ENCODE measurements around the gene PPP1R16B.
A peak's percentile ranks its signal among the peaks of the same experiment; 100 is the strongest.
"Not testable (repeated sequence)": the region's sequence is repeated elsewhere in the genome, so short reads cannot be mapped to it uniquely, and the experiment has no call there.

The PPP1R16B gene

DNA sequence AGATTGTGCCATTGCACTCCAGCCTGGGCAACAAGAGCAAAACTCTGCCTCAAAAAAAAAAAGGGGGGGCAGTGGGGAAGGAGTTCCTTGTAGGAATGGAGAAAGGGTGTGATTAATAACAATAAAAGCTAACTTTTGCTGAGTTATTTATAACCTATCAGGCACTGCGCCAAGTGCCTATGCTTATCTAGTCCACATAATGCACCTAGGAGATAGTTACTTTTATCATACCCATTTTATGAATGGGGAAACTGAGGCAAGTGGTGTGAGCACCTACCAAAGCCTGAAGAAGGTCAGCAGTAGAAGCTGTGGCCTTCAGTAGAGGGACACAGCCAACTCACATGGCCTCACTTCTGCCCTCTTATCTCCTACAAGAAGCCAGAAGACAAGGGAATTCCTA lies 13.6 kb upstream of the PPP1R16B start:
- DNase-seq (ENCODE audit: low spot score): no peak

DNA sequence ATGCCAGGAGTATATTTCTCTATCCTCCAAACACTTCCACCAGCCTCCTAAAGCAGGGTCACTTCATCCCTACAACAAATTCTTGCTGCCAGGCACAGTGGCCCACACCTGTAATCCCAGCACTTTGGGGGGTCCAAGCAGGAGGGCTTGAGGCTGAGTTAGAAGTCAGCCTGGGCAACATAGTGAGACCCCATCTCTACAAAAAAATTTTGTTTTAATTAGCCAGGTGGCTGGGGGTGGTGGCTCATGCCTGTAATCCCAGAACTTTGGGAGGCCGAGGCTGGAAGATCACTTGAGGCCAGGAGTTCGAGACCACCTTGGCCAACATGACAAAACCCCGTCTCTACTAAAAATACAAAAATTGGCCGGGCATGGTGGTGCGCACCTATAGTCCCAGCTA lies 11.4 kb upstream of the PPP1R16B start:
- not testable (repeated sequence) for DNase-seq (ENCODE audit: low spot score)

DNA sequence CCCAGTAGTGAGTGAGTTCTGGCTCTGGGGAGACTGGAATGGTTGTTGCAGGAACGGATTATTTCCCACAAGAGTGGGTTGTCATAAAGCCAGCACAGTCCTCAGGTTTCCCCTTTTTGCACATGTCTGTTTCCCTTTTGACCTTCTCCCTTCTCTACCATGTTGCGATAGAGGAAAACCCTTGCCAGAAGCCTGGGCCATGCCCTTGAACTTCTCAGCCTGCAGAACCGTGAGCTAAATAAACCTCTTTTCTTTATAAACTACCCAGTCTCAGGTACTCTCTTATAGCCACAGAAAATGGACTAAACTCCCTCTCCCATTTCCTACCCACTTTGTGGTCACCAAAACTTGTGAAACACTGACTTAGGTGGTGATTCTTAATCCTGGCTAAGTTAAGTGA lies 7.2 kb upstream of the PPP1R16B start:
- DNase-seq (ENCODE audit: low spot score): no peak

DNA sequence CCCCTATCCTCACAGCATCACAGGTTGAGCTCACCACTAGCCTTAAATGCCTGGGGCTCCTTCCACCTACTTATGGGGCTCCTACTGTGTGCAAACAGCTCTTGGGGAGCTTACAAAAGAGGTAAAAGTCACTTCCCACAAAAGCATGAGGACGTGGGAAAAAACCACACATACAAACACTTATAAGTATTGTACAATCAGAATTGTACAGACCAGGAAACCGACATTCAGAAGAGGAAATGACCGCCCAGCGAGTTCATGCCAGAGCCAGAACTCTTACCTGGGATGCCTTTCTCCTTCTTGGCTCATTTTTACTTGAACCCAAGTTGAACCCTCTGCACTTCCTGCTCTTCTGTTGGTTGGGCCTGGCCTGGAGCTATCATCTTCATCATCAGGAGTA lies 6.3 kb upstream of the PPP1R16B start:
- no peak for DNase-seq (ENCODE audit: low spot score)

DNA sequence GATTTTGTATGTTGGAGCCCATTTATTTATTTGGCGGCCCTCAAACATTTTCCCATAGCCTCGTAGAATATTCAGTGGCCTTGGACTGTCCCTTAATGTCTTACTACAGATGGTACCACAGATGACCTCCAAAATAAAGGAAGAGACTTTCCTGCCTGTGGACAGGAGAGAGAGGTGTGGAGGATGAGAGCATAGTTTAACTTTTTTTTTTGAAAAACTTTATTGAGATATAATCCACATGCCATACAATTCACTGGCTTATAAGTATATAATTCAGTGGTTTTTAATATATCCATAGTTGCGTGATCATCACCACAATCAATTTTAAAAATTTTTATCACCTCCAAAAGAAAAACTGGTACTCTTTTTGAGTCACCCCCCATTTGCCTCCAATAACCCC lies 4.6 kb upstream of the PPP1R16B start:
- DNase-seq (ENCODE audit: low spot score): no peak

DNA sequence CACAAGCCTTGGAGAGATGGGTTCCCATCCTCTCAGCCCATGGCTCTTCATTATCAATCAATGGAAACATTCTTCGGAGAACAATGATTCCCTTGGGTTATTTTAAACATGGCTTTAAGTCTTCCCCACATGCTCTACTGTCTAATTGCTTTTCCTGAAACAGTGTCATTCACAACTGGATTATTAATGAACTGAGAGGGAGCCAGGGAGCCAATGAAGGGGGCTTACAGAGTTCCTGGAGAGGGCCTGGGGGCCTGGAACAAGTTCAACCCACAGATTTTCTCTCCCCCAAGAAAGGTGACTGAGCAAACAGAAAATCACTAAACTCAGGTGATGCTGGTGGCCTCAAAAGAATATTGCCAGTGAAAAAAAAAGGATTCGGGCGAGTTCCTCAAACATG lies 1.3 kb upstream of the PPP1R16B start:
- DNase-seq (ENCODE audit: low spot score): no peak

DNA sequence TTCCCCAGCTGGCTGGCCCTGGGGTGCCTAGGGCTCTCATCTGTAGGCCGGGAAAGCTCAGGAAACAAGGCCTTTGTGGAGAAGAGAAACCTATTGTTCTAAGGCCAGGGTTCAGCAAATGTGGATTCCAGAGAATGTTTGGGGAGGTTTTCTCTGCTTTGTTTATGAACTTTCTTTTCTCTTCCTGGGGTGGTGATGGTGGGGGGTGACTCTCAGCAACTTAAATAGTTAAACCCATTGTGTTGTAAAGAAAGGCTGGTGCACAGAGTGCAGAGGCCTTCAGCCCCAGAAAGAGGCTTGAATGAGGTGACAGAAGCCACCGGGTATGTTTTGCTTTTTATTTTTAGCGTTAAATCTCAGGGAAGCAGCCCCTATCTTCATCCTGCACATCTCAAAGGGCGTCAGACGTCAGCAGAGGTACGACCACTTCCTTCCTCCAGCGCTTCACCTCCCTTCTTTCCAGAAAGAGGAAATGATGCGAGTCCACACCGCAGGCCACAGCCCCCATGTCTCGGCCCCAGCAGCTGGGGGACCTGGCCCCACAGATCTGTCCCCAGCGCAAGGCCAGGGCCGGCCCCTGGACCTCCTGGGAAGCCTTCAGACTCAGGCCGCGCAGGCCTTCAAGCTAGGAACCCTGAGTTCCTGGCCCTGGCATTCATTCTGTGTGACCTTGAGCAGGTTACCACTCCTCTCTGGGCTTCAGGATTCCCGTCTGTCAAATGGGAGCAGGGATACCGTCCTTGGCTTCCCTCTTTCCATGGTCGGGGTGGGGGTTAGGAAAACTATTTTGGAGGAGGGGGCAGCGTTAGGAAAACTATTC lies 605 bp upstream of the PPP1R16B start:
- peak; percentile 82 for DNase-seq (ENCODE audit: low spot score)

DNA sequence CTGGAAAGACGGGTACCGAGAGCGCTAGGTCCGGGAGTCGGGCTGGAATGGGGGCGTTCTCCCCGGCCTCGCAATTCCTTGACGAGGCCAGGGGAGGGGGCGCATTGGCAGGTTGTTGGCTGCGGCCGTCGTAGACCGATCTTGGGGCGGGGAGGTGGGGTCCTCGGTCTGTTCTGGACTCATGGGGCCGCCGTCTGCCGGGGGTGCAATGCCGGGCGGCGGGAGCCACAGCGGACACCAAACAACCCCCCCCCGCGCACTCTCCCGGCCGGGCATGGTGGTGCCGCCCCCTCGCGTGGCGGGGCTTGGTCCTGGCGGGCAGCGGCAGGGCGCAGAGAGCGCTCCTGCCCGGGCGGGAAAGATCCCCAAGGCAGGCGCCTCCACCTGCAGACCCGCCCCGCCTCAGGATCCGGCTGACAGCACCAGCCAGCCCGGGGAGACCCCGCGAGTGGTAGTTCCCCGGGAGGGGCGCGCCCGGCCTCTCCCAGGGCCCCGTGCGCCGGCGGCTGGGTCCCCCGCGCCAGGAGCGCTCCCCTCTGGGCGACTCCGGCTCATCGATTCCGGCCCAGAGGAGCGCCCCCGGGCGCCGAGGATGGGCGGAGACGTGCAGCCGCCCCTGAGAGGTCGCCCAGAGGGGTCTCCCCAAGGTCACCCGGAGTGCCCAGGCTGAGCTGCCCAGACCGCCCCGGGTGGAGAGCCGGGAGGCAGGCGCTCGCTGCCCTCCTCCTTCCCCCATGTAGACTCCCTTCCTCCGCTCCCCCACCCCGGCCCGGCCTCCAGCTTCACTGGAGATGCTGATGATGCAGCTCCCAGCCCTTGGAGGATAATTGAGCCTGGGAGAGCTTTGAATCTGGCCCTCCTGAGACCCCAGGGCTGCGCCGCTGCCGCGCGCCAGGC lies 709 bp downstream of the PPP1R16B start:
- DNase-seq (ENCODE audit: low spot score): peak; percentile 32

DNA sequence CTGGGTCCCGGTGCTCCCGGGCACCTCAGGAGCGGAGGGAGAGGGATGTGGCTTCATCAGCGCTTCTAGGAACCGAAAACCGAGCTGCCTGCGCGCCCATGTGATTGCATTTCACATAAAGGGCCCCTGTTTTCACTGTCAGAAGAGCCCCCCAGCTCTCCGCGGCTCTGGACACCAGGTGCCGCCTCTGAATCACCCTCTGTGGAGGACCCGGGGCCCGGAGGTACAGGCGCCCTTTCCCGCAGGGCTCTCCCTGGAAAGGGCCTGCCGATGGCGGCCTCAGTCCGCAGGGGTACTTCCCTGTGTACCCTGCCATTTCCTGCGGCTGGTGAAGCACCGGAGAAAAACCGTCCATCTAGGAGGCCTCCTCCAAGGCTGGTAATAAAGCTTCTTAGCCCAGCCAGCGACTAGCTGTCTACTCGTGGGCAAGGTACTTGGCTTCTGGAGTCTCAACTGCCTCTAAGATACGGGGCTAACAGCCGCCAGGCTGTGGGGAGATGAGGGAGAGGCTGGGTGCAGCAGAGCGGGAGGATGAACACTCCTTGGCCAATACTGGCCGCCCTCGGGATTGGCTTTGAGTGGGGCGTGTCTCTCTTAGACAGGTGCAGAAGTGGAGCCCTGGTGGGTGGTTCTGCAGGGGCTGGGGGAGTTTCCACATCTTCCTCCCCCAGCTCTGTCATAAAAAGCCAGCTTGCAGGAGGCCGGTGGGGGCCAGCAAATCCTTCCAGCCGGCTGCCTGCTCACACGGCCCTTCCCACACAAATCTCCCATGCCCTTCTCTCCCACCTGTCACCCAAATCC lies 1.6 kb downstream of the PPP1R16B start:
- DNase-seq (ENCODE audit: low spot score): peak; percentile 21

DNA sequence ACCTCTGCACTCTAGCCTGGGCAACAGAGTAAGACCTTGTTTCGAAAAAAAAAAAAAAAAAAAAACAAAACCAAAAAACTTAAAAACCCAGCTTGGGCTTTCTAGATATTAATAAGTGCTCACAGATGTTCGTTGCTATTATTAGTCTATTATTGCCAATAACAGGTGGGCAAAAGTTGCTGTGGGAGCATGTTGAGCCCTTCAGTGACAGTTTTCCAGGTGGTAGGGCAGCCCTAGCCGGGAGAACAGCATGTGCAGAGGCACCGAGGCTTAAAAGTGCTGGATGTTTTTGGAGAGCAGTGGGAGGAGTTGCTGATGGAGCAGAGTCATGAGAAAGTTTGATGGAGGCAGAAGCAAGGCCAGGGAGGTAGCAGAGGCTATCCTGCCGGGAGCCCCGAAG lies 4.4 kb downstream of the PPP1R16B start:
- no peak for DNase-seq (ENCODE audit: low spot score)

DNA sequence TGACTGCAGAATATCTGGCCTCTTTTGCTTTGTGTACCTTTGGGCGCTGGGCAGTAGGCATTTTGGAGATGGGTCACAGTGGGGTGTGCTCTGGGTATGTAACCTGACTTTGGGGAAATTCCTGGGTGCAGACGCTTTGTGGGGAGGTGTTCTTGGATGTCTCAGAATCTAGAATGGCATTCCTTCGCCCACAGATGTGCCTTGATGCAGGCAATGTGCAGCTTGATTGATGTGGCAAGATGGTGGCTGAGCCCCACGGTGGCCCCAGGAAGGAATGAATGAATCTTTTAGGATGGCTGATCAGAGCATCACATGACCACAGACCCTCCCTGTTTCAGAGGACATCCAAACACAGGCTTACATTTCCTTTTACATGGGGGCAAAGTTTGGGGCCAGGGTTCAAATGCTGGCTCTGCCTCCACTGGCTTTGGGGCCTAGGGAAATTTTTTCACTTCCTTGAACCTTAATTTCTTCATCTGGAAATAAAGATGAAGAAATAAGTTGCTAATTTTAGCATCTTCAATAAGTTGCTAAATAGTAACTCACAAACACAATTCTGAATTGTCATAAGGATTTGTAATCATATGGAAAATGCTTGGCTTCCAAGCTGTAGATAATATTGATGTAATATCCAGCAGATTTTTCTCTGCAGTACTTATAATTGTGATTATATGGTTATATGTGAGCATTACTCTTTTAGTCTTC lies 5.6 kb downstream of the PPP1R16B start:
- DNase-seq (ENCODE audit: low spot score): no peak

DNA sequence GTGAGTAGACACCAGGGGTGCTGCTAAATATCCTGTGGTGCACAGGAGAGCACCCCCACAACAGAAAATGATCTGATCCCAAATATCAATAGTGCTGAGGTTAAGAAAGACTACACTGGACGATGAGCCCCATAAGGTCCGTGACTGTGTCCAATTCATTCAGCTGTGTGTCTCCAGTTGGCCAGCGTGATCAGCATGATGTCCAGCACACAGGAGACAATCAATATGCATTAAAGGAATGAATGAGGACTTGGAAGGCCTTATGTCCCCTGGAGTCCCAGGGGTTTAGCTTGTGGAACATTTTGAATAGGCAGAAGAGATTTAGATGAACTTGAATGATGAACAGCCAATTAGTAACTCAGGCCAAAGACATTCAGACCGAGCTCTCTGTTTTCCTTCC lies 6.3 kb downstream of the PPP1R16B start:
- no peak for DNase-seq (ENCODE audit: low spot score)

DNA sequence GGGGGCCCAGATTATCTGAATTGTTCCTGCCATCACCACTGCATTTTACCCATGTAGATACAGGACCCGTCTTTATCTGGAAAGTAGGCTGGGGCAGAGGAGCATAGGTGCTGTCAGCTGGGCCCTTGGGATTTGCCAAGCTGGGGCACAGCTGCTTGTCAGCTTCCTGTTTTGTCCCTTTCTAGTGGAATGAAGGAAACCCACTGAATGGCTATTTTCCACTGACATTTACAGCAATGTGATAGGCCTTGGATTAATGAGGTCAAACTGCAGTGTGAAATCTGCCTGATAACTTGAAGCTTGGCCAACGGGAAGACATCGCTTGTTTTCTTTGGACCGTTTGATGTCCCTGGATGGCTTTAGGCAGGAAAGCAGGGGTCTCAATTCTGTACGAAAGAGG lies 6.7 kb downstream of the PPP1R16B start:
- no peak for DNase-seq (ENCODE audit: low spot score)

DNA sequence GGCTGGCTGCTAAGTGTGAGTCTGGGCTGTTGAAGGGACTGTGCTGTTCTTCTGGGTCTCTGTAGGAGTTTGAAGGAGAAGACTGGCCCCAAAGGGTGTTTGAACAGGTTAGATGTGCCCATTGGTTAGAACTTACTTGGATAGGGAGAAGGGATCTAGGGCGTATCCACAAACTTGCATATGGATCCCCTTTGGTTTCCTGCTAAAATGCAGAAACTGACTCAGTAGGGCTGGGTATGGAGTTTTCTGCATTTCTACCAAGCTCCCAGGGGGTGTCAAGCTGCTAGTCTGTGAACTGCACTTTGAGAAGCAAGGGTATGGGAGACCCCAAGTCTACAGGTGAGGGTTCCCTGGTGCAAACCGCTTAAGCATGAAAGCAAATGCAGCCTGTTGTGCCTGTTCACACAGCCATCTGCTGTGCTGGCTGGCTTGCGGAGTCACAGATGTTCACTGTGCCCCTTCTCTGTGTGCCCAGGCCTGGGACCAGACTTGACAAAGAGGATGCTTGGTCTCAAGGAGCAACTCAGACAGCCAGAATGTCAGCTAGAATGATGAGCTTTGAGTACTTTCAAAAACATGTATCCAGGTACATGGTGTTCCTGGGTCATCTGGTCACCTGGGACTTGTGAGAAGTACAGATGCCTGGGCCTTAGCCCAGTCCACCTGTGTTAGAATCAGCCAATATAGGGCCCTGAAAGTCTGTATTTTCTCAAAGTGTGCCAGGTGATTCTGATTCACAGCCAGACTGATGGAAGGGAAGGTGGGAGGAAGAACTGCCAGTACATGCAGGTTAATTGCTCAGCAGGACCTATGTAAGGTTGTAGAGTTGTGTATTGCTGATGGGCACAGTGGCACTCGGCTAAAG lies 7.4 kb downstream of the PPP1R16B start:
- no peak for DNase-seq (ENCODE audit: low spot score)

DNA sequence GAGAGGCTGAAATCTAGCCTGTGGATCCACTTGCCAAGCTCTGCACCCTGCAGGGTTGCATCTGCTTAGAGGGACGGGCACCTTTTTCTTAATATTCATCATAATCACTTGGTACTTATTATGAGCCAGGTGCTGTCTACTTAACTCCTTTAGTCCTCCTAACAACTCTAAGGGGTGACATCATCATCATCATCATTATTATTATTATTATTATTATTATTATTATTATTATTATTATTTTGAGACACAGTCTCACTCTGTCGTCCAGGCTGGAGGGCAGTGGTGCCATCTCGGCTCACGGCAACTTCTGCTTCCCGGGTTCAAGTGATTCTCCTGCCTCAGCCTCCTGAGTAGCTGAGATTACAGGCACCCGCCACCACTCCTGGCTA lies 8.1 kb downstream of the PPP1R16B start:
- DNase-seq (ENCODE audit: low spot score): not testable (repeated sequence)

DNA sequence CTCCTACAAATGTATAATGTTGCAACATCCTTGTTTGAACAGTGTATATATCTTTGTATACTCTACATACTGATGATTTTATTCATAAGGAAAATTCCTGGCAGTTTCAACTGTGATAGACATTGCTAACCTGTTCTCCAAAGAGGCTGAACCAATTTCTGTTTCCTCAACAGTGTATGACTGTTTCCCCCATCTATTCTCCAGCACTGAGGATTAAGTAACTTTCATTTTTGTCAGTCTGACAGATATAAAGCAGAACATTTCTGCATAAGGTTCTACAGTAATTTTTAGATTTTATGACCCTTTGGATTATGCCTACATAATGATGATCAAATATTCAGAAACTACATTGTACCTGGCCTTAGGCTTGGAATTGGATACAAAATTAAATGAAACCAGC lies 9.9 kb downstream of the PPP1R16B start:
- DNase-seq (ENCODE audit: low spot score): no peak

DNA sequence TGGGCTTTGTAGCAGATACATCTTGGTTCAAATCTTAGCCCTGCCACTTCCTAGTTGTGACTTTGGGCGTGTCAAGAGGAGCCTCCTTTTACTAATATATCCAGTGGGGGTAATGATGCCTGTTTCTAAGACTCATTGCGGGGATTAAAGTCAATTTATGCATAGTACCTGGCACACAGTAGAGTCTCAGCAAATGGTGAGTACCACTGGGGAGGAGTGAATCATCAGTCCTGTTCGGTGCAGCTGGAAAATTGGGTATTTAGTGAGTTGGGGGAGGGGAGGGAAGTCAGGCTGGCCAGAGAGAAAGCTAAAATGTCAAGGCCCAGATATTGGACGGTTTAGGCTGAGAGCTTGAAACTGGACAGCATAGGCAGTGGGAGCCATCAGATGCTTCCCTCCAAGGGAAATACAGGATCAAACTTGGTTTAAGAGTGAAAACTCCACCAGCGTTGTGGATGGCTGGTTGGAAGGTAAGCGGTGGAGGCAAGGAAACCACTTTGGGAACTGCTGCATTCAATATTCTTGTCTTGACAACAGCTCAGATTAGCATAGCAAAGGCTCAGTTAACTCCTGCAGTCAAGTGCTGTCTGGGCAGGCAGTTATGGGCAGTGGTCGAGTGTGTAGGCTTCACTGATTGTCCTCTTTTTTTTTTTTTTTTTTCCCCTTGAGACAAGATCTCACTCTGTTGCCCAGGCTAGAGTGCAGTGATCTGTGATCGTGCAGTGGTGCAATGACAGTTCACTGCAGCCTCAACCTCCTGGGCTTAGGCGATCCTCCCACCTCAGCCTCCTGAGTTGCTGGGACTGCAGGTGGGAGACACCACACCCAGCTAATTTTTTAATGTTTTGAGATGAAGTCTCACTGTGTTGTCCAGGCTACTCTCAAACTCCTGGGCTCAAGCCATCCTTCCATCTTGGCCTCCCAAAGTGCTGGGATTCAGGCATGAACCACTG lies 12.9 kb downstream of the PPP1R16B start:
- no peak for DNase-seq (ENCODE audit: low spot score)

DNA sequence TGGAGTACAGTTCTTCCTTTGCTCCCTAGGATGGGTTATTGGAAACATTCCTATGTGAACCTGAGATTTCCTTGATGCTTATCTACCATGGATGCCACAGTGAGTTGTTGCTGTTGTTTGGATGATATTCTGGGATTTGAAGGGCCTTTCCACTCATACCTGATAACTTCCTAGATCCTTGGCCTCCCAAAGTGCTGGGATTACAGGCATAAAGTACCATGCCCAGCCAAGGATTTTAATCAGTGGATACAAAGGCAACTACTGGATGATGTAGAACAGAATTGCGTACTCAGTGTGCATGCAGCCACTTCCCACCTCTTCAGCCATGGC lies 20.0 kb downstream of the PPP1R16B start:
- no peak for DNase-seq (ENCODE audit: low spot score)

DNA sequence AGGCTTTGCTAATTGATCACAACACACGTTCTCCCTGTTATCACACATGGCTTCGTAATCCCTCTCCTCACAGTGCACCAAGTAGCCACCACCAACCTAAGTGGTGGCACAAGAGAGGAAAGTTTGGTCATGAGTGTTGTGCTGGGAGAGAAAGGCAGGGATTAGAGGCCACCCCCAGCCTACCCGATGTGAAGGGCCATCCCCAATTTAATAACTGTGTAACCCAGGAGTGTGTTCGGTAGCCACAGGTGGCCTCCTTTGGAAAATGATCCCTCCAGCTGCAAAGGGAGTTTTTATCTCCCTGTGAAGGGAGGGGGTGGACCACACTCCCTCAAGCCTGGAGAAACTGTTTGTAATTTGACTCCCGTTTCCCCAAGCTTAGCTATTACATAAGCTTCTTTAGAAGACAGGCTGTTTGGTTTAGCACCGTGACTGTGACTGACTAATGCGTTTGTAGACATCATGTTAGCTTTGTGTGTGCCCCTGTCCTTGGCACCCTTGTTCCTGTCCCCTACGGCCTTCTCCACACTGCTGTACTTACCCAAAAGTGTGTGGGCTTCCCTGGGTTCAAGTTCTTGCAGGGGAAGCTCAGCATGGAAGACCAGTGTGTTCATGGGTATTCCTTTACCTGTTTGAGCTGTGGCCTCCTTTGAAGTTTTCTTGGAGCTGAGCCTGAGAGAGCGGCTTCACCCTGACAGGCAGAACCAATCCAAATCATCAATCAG lies 20.6 kb downstream of the PPP1R16B start:
- DNase-seq (ENCODE audit: low spot score): no peak

Measured in CD4-positive, alpha-beta T cell treated with Interleukin-6 at 100 ng/mL for 8 hours (primary cell).